ENCODE data around the gene CRTC1. TPM values are rescaled to one million over a fixed set of nuclear protein-coding genes. Genes with fewer than 3 reads are reported as not detected.

The CRTC1 gene
- total RNA-seq, 1 experiment from 2014 or later, result 12.3 TPM

GRCh38 chr19:18794029-18794313, 110.5 kb downstream of the CRTC1 start:
- no peak overlapping the region for H3K4me3 Mint-ChIP-seq

More at GRCh38 chr19:18794029-18794313, 110.5 kb downstream of the CRTC1 start:
- H3K36me3 Mint-ChIP-seq, result no peaks in the 10 kb centered on the region
- POLR2A ChIA-PET, result no interaction called here
- H3K9me3 Mint-ChIP-seq, result no peaks in the 10 kb centered on the region
- TF ChIP-seq ZNF317 (CRISPR knock-in tag; IDR thresholded peaks at IDR 0.05; ENCODE audit: borderline replicate concordance, low read depth), result no peak
- TF ChIP-seq AR (CRISPR knock-in tag; IDR thresholded peaks at IDR 0.05), result no peak
- TF ChIP-seq IRF1 (CRISPR knock-in tag; IDR thresholded peaks at IDR 0.05), result no peak
- TF ChIP-seq ATF1 (CRISPR knock-in tag; IDR thresholded peaks at IDR 0.05), result no peak
- TF ChIP-seq ESRRA (CRISPR knock-in tag; IDR thresholded peaks at IDR 0.05; ENCODE audit: borderline replicate concordance), result no peak
- no peak for TF ChIP-seq CDX4 (CRISPR knock-in tag; IDR thresholded peaks at IDR 0.05; ENCODE audit: borderline replicate concordance)
- no peak for TF ChIP-seq ZNF232 (CRISPR knock-in tag; IDR thresholded peaks at IDR 0.05)
- TF ChIP-seq ARID4B (CRISPR knock-in tag; IDR thresholded peaks at IDR 0.05; ENCODE audit: borderline replicate concordance), result no peak
- TF ChIP-seq PRRX2 (CRISPR knock-in tag; IDR thresholded peaks at IDR 0.05), result no peak
- no peak for TF ChIP-seq USF1 (CRISPR knock-in tag; IDR thresholded peaks at IDR 0.05)
- no peak for TF ChIP-seq SMAD3 (CRISPR knock-in tag; IDR thresholded peaks at IDR 0.05; ENCODE audit: borderline replicate concordance)
- no peak for TF ChIP-seq EMX1 (CRISPR knock-in tag; IDR thresholded peaks at IDR 0.05)
- DNase-seq (ENCODE audit: low spot score), result no peak
- peaks cover 11% of the 10 kb centered on the region for H3K4me1 Mint-ChIP-seq
- H3K27me3 Mint-ChIP-seq (ENCODE audit: low read depth), result peaks cover 78% of the 10 kb centered on the region
- H3K27ac Mint-ChIP-seq, result no peak overlapping the region
- no peak for ATAC-seq
- CTCF ChIA-PET, result interaction anchor here (0.6 to 1.4 kb wide), 4 partner anchors 14 to 53 kb away, joined by 3 to 7 read pairs (median 4); partner anchors contain the start of gene UPF1
